IMR-90 (cell line): ENCODE measurements around the gene PTPN3.

Experiments
- BHLHE40 ChIP-seq: fragments of 150-350 bp; IDR thresholded peaks from 2 replicates; pipeline ENCODE4 v1.6.1; 2016; ENCODE audit warnings: mild to moderate bottlenecking, low read depth, low read length
- CEBPB ChIP-seq: IDR thresholded peaks from 2 replicates; pipeline ENCODE4 v1.6.1; 2012; ENCODE audit warnings: low read depth, low read length, improper control_type of control experiment
- FOS ChIP-seq: fragments of 150-350 bp; IDR thresholded peaks from 2 replicates; pipeline ENCODE4 v1.6.1; 2016; ENCODE audit warnings: low read depth, low read length
- MAFK ChIP-seq: IDR thresholded peaks from 2 replicates; pipeline ENCODE4 v1.6.1; 2012; ENCODE audit warnings: low read depth, low read length, improper control_type of control experiment
- MXI1 ChIP-seq: IDR thresholded peaks from 2 replicates; pipeline ENCODE4 v1.6.1; 2012; ENCODE audit warnings: low read depth, mild to moderate bottlenecking, low read length, moderate library complexity, borderline replicate concordance
- NFE2L2 ChIP-seq: fragments of 150-350 bp; IDR thresholded peaks from 2 replicates; pipeline ENCODE4 v1.6.1; 2016; ENCODE audit warnings: low read depth, mild to moderate bottlenecking, low read length
- POLR2A ChIP-seq: IDR thresholded peaks from 2 replicates; pipeline ENCODE4 v1.6.1; 2012; ENCODE audit warnings: mild to moderate bottlenecking, low read depth, low read length
- RAD21 ChIP-seq: IDR thresholded peaks from 2 replicates; pipeline ENCODE4 v1.6.1; 2012; ENCODE audit warnings: low read length, improper control_type of control experiment
- RCOR1 ChIP-seq: IDR thresholded peaks from 2 replicates; pipeline ENCODE4 v1.6.1; 2012; ENCODE audit warnings: mild to moderate bottlenecking, low read length, improper control_type of control experiment; ENCODE audit not compliant: insufficient replicate concordance
- RFX5 ChIP-seq: IDR thresholded peaks from 2 replicates; pipeline ENCODE4 v1.8.0; 2012; ENCODE audit warnings: low read depth, mild to moderate bottlenecking, low read length, moderate library complexity
- SMC3 ChIP-seq: fragments of 150-350 bp; IDR thresholded peaks from 2 replicates; pipeline ENCODE4 v1.6.1; 2016; ENCODE audit warnings: low read depth, mild to moderate bottlenecking, antibody characterized with exemption, low read length, moderate library complexity
- USF2 ChIP-seq: fragments of 150-350 bp; IDR thresholded peaks from 2 replicates; pipeline ENCODE4 v1.6.1; 2017; ENCODE audit warnings: mild to moderate bottlenecking, antibody characterized with exemption, low read length, low read depth
- TF ChIP-seq, protein P1 (sequence below): conservative IDR thresholded peaks from 2 replicates; pipeline ENCODE4 v1.5.1; 2012; ENCODE audit warnings: mild to moderate bottlenecking, low read depth, low read length, improper control_type of control experiment
- TF ChIP-seq, protein P2 (sequence below): fragments of 150-350 bp; IDR thresholded peaks from 2 replicates; pipeline ENCODE4 v1.6.1; 2016; ENCODE audit warnings: low read depth, mild to moderate bottlenecking, low read length, moderate library complexity, borderline replicate concordance

GRCh38 chr9:109354190-109354589 is 143.9 kb downstream of the PTPN3 start:
- TF ChIP-seq, protein P1, sequence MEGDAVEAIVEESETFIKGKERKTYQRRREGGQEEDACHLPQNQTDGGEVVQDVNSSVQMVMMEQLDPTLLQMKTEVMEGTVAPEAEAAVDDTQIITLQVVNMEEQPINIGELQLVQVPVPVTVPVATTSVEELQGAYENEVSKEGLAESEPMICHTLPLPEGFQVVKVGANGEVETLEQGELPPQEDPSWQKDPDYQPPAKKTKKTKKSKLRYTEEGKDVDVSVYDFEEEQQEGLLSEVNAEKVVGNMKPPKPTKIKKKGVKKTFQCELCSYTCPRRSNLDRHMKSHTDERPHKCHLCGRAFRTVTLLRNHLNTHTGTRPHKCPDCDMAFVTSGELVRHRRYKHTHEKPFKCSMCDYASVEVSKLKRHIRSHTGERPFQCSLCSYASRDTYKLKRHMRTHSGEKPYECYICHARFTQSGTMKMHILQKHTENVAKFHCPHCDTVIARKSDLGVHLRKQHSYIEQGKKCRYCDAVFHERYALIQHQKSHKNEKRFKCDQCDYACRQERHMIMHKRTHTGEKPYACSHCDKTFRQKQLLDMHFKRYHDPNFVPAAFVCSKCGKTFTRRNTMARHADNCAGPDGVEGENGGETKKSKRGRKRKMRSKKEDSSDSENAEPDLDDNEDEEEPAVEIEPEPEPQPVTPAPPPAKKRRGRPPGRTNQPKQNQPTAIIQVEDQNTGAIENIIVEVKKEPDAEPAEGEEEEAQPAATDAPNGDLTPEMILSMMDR: no peak
- no peak for TF ChIP-seq BHLHE40
- TF ChIP-seq CEBPB: no peak
- TF ChIP-seq RFX5: no peak
- TF ChIP-seq RAD21: no peak
- no peak for TF ChIP-seq SMC3
- no peak for TF ChIP-seq POLR2A
- no peak for TF ChIP-seq RCOR1
- TF ChIP-seq FOS: no peak
- TF ChIP-seq MXI1: no peak
- TF ChIP-seq USF2: no peak
- no peak for TF ChIP-seq MAFK
- TF ChIP-seq, protein P2, sequence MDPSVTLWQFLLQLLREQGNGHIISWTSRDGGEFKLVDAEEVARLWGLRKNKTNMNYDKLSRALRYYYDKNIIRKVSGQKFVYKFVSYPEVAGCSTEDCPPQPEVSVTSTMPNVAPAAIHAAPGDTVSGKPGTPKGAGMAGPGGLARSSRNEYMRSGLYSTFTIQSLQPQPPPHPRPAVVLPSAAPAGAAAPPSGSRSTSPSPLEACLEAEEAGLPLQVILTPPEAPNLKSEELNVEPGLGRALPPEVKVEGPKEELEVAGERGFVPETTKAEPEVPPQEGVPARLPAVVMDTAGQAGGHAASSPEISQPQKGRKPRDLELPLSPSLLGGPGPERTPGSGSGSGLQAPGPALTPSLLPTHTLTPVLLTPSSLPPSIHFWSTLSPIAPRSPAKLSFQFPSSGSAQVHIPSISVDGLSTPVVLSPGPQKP: no peak
- no peak for TF ChIP-seq NFE2L2
